AG04449 (cell line): Measurements from ENCODE around the gene DOCK4.
"Not testable (repeated sequence)": the region's sequence is repeated elsewhere in the genome, so short reads cannot be mapped to it uniquely, and the experiment has no call there.

Experiments
- CTCF ChIA-PET: fragments of 350-600 bp; formaldehyde crosslinking; extraction: SDS; loops from one replicate; lab custom pipeline; 2021; ENCODE audit warnings: antibody characterized with exemption; lab: Yijun Ruan, JAX
- POLR2A ChIA-PET: fragments of 400-600, 350-600 bp; formaldehyde crosslinking; extraction: SDS; loops from one replicate; lab custom pipeline; 2020; ENCODE audit warnings: antibody characterized with exemption, inconsistent platforms; lab: Yijun Ruan, JAX
- DNase-seq: peaks from one replicate; pipeline ENCODE4 v3.0.0-alpha.2; 2010; ENCODE audit warnings: low read depth, low spot score
- H3K4me3 ChIP-seq: 2 replicates; pipeline ENCODE4 v1.5.1; 2011; ENCODE audit warnings: low read depth, mild to moderate bottlenecking, control low read depth, low read length
- CTCF ChIP-seq: IDR thresholded peaks from one replicate; pipeline ENCODE4 v1.5.1; 2011; ENCODE audit warnings: mild to moderate bottlenecking, moderate library complexity, low read length, control low read depth, inconsistent platforms; ENCODE audit not compliant: insufficient read depth; ENCODE audit errors: missing control alignments

Gene DOCK4

GRCh38 chr7:112252141-112252540 is 45.9 kb upstream of the DOCK4 start:
- no peak for DNase-seq
- ChIA-PET CTCF (no interaction called here), POLR2A (no interaction called here)

DNA sequence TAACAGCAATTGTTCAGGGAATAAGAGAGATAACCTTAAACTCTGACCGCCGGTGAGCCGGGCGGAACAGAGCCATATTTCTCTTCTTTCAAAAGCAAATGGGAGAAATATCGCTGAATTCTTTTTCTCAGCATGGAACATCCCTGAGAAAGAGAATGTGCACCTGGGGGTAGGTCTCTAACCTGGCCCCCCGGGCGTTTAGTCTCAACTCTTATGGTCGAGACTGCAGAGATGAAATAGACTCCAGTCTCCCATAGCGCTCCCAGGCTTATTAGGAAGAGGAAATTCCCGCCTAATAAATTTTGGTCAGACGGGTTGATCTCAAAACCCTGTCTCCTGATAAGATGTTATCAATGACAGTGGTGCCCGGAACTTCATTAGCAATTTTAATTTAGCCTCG is 43.8 kb upstream of the DOCK4 start:
- DNase-seq, CTCF ChIA-PET, POLR2A ChIA-PET, H3K4me3 ChIP-seq: not testable (repeated sequence)

More at GRCh38 chr7:112252141-112252540, 45.9 kb upstream of the DOCK4 start:
- H3K4me3 ChIP-seq: no peak overlapping the region
- no peak for TF ChIP-seq CTCF

GRCh38 chr7:112248598-112248997 is 42.4 kb upstream of the DOCK4 start:
- DNase-seq: no peak
- CTCF ChIA-PET: no interaction called here
- H3K4me3 ChIP-seq: no peak overlapping the region
- TF ChIP-seq CTCF: no peak
- POLR2A ChIA-PET: no interaction called here

DNA sequence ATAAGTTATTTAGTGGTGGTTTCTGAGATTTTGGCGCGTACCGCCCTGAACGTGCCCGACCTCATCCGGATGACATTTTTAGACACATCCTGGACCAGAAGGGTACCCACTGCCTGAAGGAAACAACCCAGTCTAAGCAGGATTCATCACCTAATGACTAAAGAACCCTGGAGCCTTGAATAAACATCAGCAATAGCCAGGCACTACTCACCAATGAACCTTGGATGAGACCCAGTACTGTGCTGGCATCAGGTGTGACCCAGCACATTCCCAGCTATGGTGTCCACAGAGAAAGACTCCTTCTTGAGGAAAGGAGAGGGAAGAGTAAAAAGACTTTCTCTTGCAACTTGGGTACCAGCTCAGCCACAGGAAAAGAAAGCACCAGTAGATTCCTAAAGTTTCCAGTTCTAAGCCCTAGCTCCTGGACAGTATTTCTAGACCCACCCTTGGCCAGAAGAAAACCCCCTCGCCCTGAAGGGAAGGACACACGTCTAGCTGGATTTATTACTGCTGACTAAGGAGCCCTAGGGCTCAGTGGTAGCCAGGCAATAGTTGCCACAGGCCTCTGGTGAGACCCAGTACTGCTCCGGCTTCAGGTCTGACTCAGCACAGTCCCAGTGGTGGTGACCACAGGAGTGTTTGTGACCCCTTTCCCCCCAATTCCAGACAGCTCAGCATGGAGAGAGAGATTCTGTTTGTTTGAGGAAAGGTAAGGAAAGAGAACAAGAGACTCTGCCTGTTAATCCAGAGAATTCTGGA is 32.8 kb upstream of the DOCK4 start:
- no peak for TF ChIP-seq CTCF
- H3K4me3 ChIP-seq: no peak overlapping the region
- ChIA-PET CTCF (no interaction called here), POLR2A (no interaction called here)
- DNase-seq: no peak

DNA sequence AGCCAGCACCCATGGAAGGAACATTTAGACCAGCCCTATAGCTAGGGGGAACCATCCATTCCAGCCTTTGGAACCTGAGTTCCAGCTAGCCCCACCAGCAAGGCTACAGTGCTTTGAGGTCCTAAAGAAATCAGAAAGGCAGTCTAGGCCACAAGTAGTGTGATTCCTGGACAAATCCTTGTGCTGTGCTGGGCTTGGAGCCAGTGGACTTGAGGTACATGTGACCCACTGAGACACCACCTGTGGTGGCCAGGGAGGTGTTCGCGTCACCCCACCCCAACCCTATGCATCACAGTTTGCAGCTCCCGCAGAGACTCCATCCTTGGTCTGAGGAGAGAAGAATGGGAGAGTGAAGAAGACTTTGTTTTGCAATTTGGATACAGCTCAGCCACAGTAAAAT is 32.1 kb upstream of the DOCK4 start:
- ChIA-PET CTCF (no interaction called here), POLR2A (no interaction called here)
- no peak for DNase-seq

DNA sequence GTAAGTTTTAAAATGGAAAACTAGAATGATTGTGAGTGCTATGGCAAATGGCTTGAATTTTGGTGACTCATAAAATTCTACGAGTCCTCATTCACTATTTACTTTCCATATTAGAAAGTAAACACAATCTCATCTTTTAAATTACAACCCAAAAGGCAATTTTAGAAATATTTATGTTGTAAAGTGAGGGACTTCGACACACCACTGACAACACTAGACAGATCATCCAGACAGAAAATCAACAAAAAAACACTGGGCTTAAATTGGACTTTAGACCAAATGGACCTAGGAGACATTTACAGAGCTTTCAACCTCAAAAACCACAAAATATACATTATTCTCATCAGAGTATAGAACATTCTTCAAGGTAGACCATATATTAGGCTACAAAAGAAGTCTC is 30.4 kb upstream of the DOCK4 start:
- DNase-seq: no peak
- no peak overlapping the region for H3K4me3 ChIP-seq
- ChIA-PET POLR2A (no interaction called here), CTCF (no interaction called here)
- no peak for TF ChIP-seq CTCF

More for the DNA sequence above, 32.1 kb upstream of the DOCK4 start:
- TF ChIP-seq CTCF: no peak
- no peak overlapping the region for H3K4me3 ChIP-seq

GRCh38 chr7:112234147-112234546 is 27.9 kb upstream of the DOCK4 start:
- no peak for TF ChIP-seq CTCF
- ChIA-PET POLR2A (no interaction called here), CTCF (no interaction called here)
- no peak for DNase-seq
- no peak overlapping the region for H3K4me3 ChIP-seq
